ENCODE measurements around the gene TSPY3. TPM values are rescaled to one million over a fixed set of nuclear protein-coding genes. Genes with fewer than 3 reads are reported as not detected.
A peak's percentile ranks its signal among the peaks of the same experiment; 100 is the strongest.
"Not testable (repeated sequence)": the region's sequence is repeated elsewhere in the genome, so short reads cannot be mapped to it uniquely, and the experiment has no call there.

Gene TSPY3
- not detected for total RNA-seq

- not testable (repeated sequence) for H3K36me3 Mint-ChIP-seq; DNase-seq (ENCODE audit: low spot score in 2 of 2); H3K9me3 Mint-ChIP-seq; ATAC-seq; H3K27ac Mint-ChIP-seq
Observed at GRCh38 chrY:9398121-9398520, at the start of gene TSPY3. TSS of gene TSPY3 (plus strand) at chrY:9398421. CDS start at chrY:9398467, 46 bp downstream.

- H3K27ac Mint-ChIP-seq; H3K36me3 Mint-ChIP-seq; H3K9me3 Mint-ChIP-seq; DNase-seq (ENCODE audit: low spot score in 2 of 2); ATAC-seq: not testable (repeated sequence)
Observed at GRCh38 chrY:9357497-9357896, 40.7 kb upstream of the TSPY3 start, which contains the start of gene TSPY8. TSS of gene TSPY8 (plus strand) at chrY:9357797. CDS start at chrY:9357843, 46 bp downstream.

GRCh38 chrY:9396527-9396926 lies 1.7 kb upstream of the TSPY3 start:
- DNase-seq (ENCODE audit: low spot score in 2 of 2), result peak in 1 of 2 donors; percentile 1
- H3K9me3 Mint-ChIP-seq, H3K27ac Mint-ChIP-seq, H3K36me3 Mint-ChIP-seq, ATAC-seq: not testable (repeated sequence)

Other genes starting within 250 kb of the TSPY3 start
- not detected for gene TSPY4, start 61.0 kb upstream of the TSPY3 start, total RNA-seq
- gene TSPY8, start 40.6 kb upstream of the TSPY3 start, total RNA-seq, result not detected
- not detected for gene TSPY1, start 68.5 kb downstream of the TSPY3 start, total RNA-seq
- not detected for gene TSPY9, start 88.8 kb downstream of the TSPY3 start, total RNA-seq
- gene TSPY10, start 129.5 kb downstream of the TSPY3 start, total RNA-seq, result not detected